Measurements from ENCODE around the gene UBE2L6.

GRCh38 chr11:57552479-57552878 is 15.0 kb downstream of the UBE2L6 start:
- TF ChIP-seq POLR2A (IDR thresholded peaks at IDR 0.05): no peak
- no peak for TF ChIP-seq CTCF (IDR thresholded peaks at IDR 0.05)
- no peak for TF ChIP-seq POLR2AphosphoS5 (IDR thresholded peaks at IDR 0.05)

All from breast epithelium (tissue), 3 donors.